Spleen (tissue), 7 donors: Measurements from ENCODE around the gene GRID2.

Source experiments
- CTCF ChIP-seq, 11 experiments: fragments of 200-600 bp in 7 of 11; fragments of 450-650 bp in 4 of 11; sonication (generic) in 4 of 11; IDR thresholded peaks in 8 of 11; conservative IDR thresholded peaks in 3 of 11; 1 replicate in 7 of 11; 2 replicates in 4 of 11; pipeline versions ENCODE4 v1.4.0 to v1.8.0; 2016 to 2021; ENCODE audit warnings: antibody characterized with exemption in 11 of 11, inconsistent platforms in 4 of 11, mild to moderate bottlenecking in 1 of 11
- POLR2A ChIP-seq, 3 donors: fragments of 450-650 bp; IDR thresholded peaks; one replicate each; pipeline ENCODE4 v1.5.1; 2017; ENCODE audit warnings: antibody characterized with exemption in 3 of 3, mild to moderate bottlenecking in 1 of 3
- POLR2AphosphoS5 ChIP-seq, 3 donors: sonication (generic); formaldehyde crosslinking; IDR thresholded peaks; one replicate each; pipeline ENCODE4 v1.5.1; 2017; ENCODE audit warnings: antibody characterized with exemption in 3 of 3
- donor health status: DM: no; HTN: no; CAD: no; lungs with moderate emphysema.
- donor health status: DM: no; HTN: no; CAD: no.
- donor health status: DM: no; HTN: no; CAD: no.

GRCh38 chr4:92529510-92529909 is 225.7 kb downstream of the GRID2 start:
- no peak for TF ChIP-seq CTCF (IDR thresholded peaks at IDR 0.05 in 8 of 11, conservative IDR thresholded peaks at IDR 0.05 in 3 of 11)
- no peak for TF ChIP-seq POLR2AphosphoS5 (IDR thresholded peaks at IDR 0.05)
- TF ChIP-seq POLR2A (IDR thresholded peaks at IDR 0.05) = no peak
